HepG2 (cell line): ENCODE results near the gene SYAP1. TPM values are rescaled to one million over a fixed set of nuclear protein-coding genes. Genes with fewer than 3 reads are reported as not detected.

Experiments
- ATAC-seq: fragments of 200-7000 bp; cut with Tn5 transposase; 3 replicates; pipeline ENCODE4 v1.9.1; 2020; ENCODE audit warnings: mild to moderate bottlenecking, moderate library complexity
- BruUV-seq: library from RNA; stranded (reverse); fragments of 400-500 nt; replicated peaks from 2 replicates; lab custom pipeline; 2021; lab: Mats Ljungman, UMichigan
- CTCF ChIA-PET: fragments of 300-600 bp; formaldehyde crosslinking; extraction: SDS; loops from one replicate; lab custom pipeline; 2021; ENCODE audit warnings: low total read pairs, inconsistent platforms, low intra/inter-chr PET ratio; lab: Yijun Ruan, JAX
- POLR2A ChIA-PET: fragments of 350-600 bp; sonication (Branson Sonifier 250); formaldehyde crosslinking; loops from one replicate; lab custom pipeline; 2020; ENCODE audit warnings: antibody characterized with exemption, inconsistent platforms; lab: Yijun Ruan, JAX
- DNase-seq: peaks from one replicate; pipeline ENCODE4 v3.0.0-alpha.2; 2015; ENCODE audit warnings: low spot score
- FAIRE-seq: peaks from 3 replicates; lab custom pipeline; 2011; peaks lifted over from hg19 to GRCh38; lab: Jason Lieb, UNC
- H2AFZ ChIP-seq: one replicate; pipeline ENCODE4 v1.6.1; 2011; ENCODE audit warnings: low read length, inconsistent platforms
- H3K27ac ChIP-seq: fragments of 300-600 bp; 3 replicates; pipeline ENCODE4 v1.8.0; 2011; ENCODE audit warnings: mixed run types, mild to moderate bottlenecking, mixed read lengths, low read length, inconsistent platforms; ENCODE audit not compliant: insufficient read depth; ENCODE audit errors: extremely low read length
- H3K27me3 ChIP-seq, 2 experiments: fragments of 200-600 bp in 1 of 2; 2 replicates in 1 of 2; 3 replicates in 1 of 2; pipeline versions ENCODE4 v1.6.0 to v1.8.0; 2011; ENCODE audit warnings: low read length in 2 of 2, mild to moderate bottlenecking in 2 of 2, moderate library complexity in 2 of 2, inconsistent platforms in 1 of 2; ENCODE audit not compliant: insufficient read depth in 2 of 2, control insufficient read depth in 1 of 2
- H3K36me3 ChIP-seq, 2 experiments: fragments of 200-600 bp in 1 of 2; replicated peaks in 1 of 2; 2 replicates in 1 of 2; 3 replicates in 1 of 2; pipeline versions ENCODE4 v1.5.1 to v1.8.0; 2011; ENCODE audit warnings: low read length in 2 of 2, inconsistent platforms in 1 of 2; ENCODE audit not compliant: insufficient read depth in 2 of 2, control insufficient read depth in 1 of 2
- H3K4me1 ChIP-seq: 2 replicates; pipeline ENCODE4 v1.5.1; 2012; ENCODE audit warnings: low read length, inconsistent platforms; ENCODE audit not compliant: insufficient read depth
- H3K4me2 ChIP-seq: 2 replicates; pipeline ENCODE4 v1.6.0; 2011; ENCODE audit warnings: low read depth, low read length, inconsistent platforms
- H3K4me3 ChIP-seq, 3 experiments: fragments of 200-600 bp in 1 of 3; sonication (generic), shearing (Covaris generic) in 1 of 3; replicated peaks in 1 of 3; 2 replicates each; pipeline ENCODE4 v1.5.1; 2011 to 2016; ENCODE audit warnings: low read length in 3 of 3, inconsistent platforms in 2 of 3, low read depth in 2 of 3, mild to moderate bottlenecking in 2 of 3, control low read depth in 1 of 3, mixed read lengths in 1 of 3; ENCODE audit not compliant: insufficient read depth in 1 of 3
- H3K79me2 ChIP-seq: one replicate; pipeline ENCODE4 v1.6.1; 2011; ENCODE audit warnings: low read length, inconsistent platforms; ENCODE audit not compliant: insufficient read depth
- H3K9ac ChIP-seq: 2 replicates; pipeline ENCODE4 v1.6.0; 2011; ENCODE audit warnings: mild to moderate bottlenecking, low read depth, low read length, inconsistent platforms; ENCODE audit not compliant: insufficient read depth
- H3K9me3 ChIP-seq: 2 replicates; pipeline ENCODE4 v1.5.1; 2012; ENCODE audit warnings: mild to moderate bottlenecking, low read length
- H4K20me1 ChIP-seq: 2 replicates; pipeline ENCODE4 v1.6.0; 2011; ENCODE audit warnings: inconsistent platforms, mild to moderate bottlenecking, low read length, moderate library complexity; ENCODE audit not compliant: insufficient read depth
- EP300 ChIP-seq, 3 experiments: sonication (generic) in 1 of 3; formaldehyde crosslinking in 1 of 3; IDR thresholded peaks; 2 replicates each; pipeline versions ENCODE4 v1.5.1 to v1.6.1; 2011 to 2020; ENCODE audit warnings: low read depth in 2 of 3, low read length in 2 of 3, borderline replicate concordance in 1 of 3, improper control_type of control experiment in 1 of 3, mild to moderate bottlenecking in 1 of 3, missing genetic modification reagents in 1 of 3, moderate library complexity in 1 of 3
- FOXK1 ChIP-seq: sonication (generic); formaldehyde crosslinking; IDR thresholded peaks from 2 replicates; pipeline ENCODE4 v1.4.0; 2020; ENCODE audit warnings: low read depth, missing genetic modification reagents, borderline replicate concordance
- GATAD2A ChIP-seq: IDR thresholded peaks from 2 replicates; pipeline ENCODE4 v1.6.1; 2016
- MYC ChIP-seq: sonication (generic); formaldehyde crosslinking; IDR thresholded peaks from 2 replicates; pipeline ENCODE4 v1.9.0; 2021; ENCODE audit warnings: missing genetic modification reagents, borderline replicate concordance
- NCOR1 ChIP-seq: fragments of 200-600 bp; sonication (generic); IDR thresholded peaks from 2 replicates; pipeline ENCODE4 v1.7.0; 2017; ENCODE audit warnings: antibody characterized with exemption, low read length, borderline replicate concordance
- PBX2 ChIP-seq: IDR thresholded peaks from 2 replicates; pipeline ENCODE4 v1.6.1; 2016; ENCODE audit warnings: control low read depth
- PBX3 ChIP-seq: sonication (generic); formaldehyde crosslinking; IDR thresholded peaks from 2 replicates; pipeline ENCODE4 v1.8.1; 2023; ENCODE audit warnings: missing genetic modification reagents, inconsistent platforms, borderline replicate concordance
- SNAI1 ChIP-seq: sonication (generic); formaldehyde crosslinking; IDR thresholded peaks from 2 replicates; pipeline ENCODE4 v1.5.0; 2020; ENCODE audit warnings: mild to moderate bottlenecking, missing genetic modification reagents, borderline replicate concordance
- SOX13 ChIP-seq, 3 experiments: fragments of 450-650 bp in 1 of 3; sonication (generic) in 1 of 3; formaldehyde crosslinking in 1 of 3; IDR thresholded peaks in 2 of 3; conservative IDR thresholded peaks in 1 of 3; 2 replicates each; pipeline versions ENCODE4 v1.5.0 to v1.6.1; 2016 to 2020; ENCODE audit warnings: antibody characterized with exemption in 1 of 3, mild to moderate bottlenecking in 1 of 3, missing compliant biosample characterization in 1 of 3, missing genetic modification reagents in 1 of 3, moderate library complexity in 1 of 3
- SP140L ChIP-seq: sonication (generic); formaldehyde crosslinking; IDR thresholded peaks from 2 replicates; pipeline ENCODE4 v1.4.0; 2020; ENCODE audit warnings: missing genetic modification reagents, borderline replicate concordance
- SRY ChIP-seq: sonication (generic); formaldehyde crosslinking; IDR thresholded peaks from 2 replicates; pipeline ENCODE4 v1.8.0; 2022; ENCODE audit warnings: mild to moderate bottlenecking, missing genetic modification reagents
- THYN1 ChIP-seq: sonication (generic); formaldehyde crosslinking; IDR thresholded peaks from 2 replicates; pipeline ENCODE4 v1.8.1; 2023; ENCODE audit warnings: low read depth, mild to moderate bottlenecking, moderate library complexity, missing genetic modification reagents, borderline replicate concordance
- ZNF362 ChIP-seq: sonication (generic); formaldehyde crosslinking; IDR thresholded peaks from 2 replicates; pipeline ENCODE4 v1.4.0; 2020; ENCODE audit warnings: missing genetic modification reagents, mild to moderate bottlenecking, borderline replicate concordance
- ZNF710 ChIP-seq: sonication (generic); formaldehyde crosslinking; IDR thresholded peaks from 2 replicates; pipeline ENCODE4 v1.5.0; 2020; ENCODE audit warnings: mild to moderate bottlenecking, missing genetic modification reagents, borderline replicate concordance
- WGBS: methylation state at CpG from one replicate; pipeline ENCODE4 v1.1.6; 2017; ENCODE audit warnings: low lambda C conversion rate; 5-methylcytosine and 5-hydroxymethylcytosine counted together
- in situ Hi-C: cut with HindIII; loops from 2 replicates; pipeline ENCODE4 v1.10.0; 2017; ENCODE audit warnings: low pct_unique_long_range_greater_than_20kb; ENCODE audit not compliant: extremely low pct_ligation_motif_present
- intact Hi-C: fragments of 100-400 bp; cut with micrococcal nuclease; formaldehyde crosslinking; loops from one replicate; pipeline ENCODE4 v1.10.0; 2022; ENCODE audit not compliant: unreplicated experiment
- polyA plus RNA-seq, 8 experiments: library from polyadenylated mRNA; depleted of rRNA in 3 of 8; stranded (reverse) in 7 of 8; unstranded in 1 of 8; fragments of >200 nt; fragmentation: Illumina TruSeq in 4 of 8; extraction: Trizol in 4 of 8; gene quantifications; 2 replicates each; pipeline versions ENCODE4 v1.2.1 to v1.2.3, GENCODE V29; 2011 to 2016; ENCODE audit warnings: low read depth in 4 of 8, missing spikeins in 1 of 8, mixed read lengths in 1 of 8; ENCODE audit not compliant: insufficient read depth in 1 of 8
- total RNA-seq, 5 experiments: library from RNA; depleted of rRNA; stranded (reverse); fragments of >200 nt; fragmentation: Illumina TruSeq; extraction: Trizol; gene quantifications; 2 replicates each; pipeline ENCODE4 v1.2.3, GENCODE V29; 2016; ENCODE audit warnings: low read depth in 1 of 5

The SYAP1 gene
- total and polyA plus RNA-seq, 2 of the 13 experiments (the other 11 are each of a cell fraction or from before 2014, with no cell fraction given) = 4.9 to 18.5 TPM

DNA sequence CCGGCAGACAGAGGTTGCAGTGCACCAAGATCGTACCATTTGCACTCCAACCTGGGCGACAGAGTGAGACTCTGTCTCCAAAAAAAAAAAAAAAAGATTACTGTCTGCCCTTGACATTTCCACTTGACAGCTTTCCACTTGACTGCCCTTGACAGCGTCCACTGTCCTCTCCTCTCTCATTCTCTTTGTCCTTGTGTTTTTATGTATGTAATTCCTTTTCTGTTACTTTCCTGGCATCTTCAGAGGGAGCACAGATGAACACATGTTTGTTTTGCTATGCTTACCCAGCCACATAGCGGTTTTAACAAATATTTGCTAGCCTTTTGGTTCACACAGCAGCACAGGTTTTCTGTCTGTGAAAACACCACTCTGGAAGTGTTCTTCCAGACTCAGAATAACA, 26.2 kb downstream of the SYAP1 start:
- BruUV-seq = no TSS peak
- peaks cover 5% of the 10 kb centered on the region; the same call in 1 of the 2 replicates for H4K20me1 ChIP-seq
- POLR2A ChIA-PET = interaction anchor here (0.6 to 4.9 kb wide), 4 partner anchors 24 to 33 kb away, joined by 4 to 28 read pairs (median 14); partner anchors contain the start of genes CTPS2 and SYAP1
- DNase-seq (peak; percentile 73), FAIRE-seq (peak; percentile 96), ATAC-seq (peak; percentile 87)
- no peak overlapping the region for H3K27ac ChIP-seq
- H3K36me3 ChIP-seq = peaks cover 0 to 15% of the 10 kb centered on the region in 2 experiments; a peak in 2 of 5 replicates
- H3K27me3 ChIP-seq = no peaks in the 10 kb centered on the region
- CTCF ChIA-PET = no interaction called here
- no peaks in the 10 kb centered on the region for H3K9me3 ChIP-seq
- H3K79me2 ChIP-seq = no peaks in the 10 kb centered on the region
- in situ Hi-C loops (no loop called here), intact Hi-C loops (loop anchor here (1.0 kb wide), 1 partner anchor 25 kb away; no protein-coding TSS in a partner anchor)
- peaks cover 18% of the 10 kb centered on the region for H3K4me1 ChIP-seq
- WGBS = 12% methylated on average over 3 of the region's 5 CpGs
- H2AFZ ChIP-seq = no peak overlapping the region
- H3K4me3 ChIP-seq = no peak overlapping the region
- H3K4me2 ChIP-seq = peak overlapping the region; percentile 53; the same call in 1 of the 2 replicates
- H3K9ac ChIP-seq = no peak overlapping the region
- TF ChIP-seq PBX2 (CRISPR knock-in tag) = no peak
- no peak for TF ChIP-seq NCOR1
- peak in 1 of 2 experiments; percentile 45; a peak in 2 of 4 replicates for TF ChIP-seq EP300 (IDR thresholded peaks at IDR 0.05; ENCODE audit: low read depth in 2 of 2, low read length in 2 of 2)
- TF ChIP-seq EP300 (CRISPR knock-in tag; IDR thresholded peaks at IDR 0.05; ENCODE audit: borderline replicate concordance) = no peak
- TF ChIP-seq FOXK1 (CRISPR knock-in tag) = peak; percentile 33; the same call in 1 of the 2 replicates
- TF ChIP-seq ZNF710 = peak; percentile 99
- peak; percentile 77 for TF ChIP-seq GATAD2A (CRISPR knock-in tag)
- peak; percentile 74 for TF ChIP-seq SOX13 (IDR thresholded peaks at IDR 0.05)
- peak in 1 of 2 experiments; percentile 93; a peak in 2 of 4 replicates for TF ChIP-seq SOX13 (CRISPR knock-in tag; conservative IDR thresholded peaks at IDR 0.05 in 1 of 2, IDR thresholded peaks at IDR 0.05 in 1 of 2)
- no peak for TF ChIP-seq THYN1 (CRISPR knock-in tag)
- no peak for TF ChIP-seq PBX3 (CRISPR knock-in tag)
- TF ChIP-seq MYC (CRISPR knock-in tag) = no peak
- no peak for TF ChIP-seq SRY
- TF ChIP-seq SNAI1 (CRISPR knock-in tag) = no peak
- no peak for TF ChIP-seq SP140L (CRISPR knock-in tag)
- peak; percentile 87 for TF ChIP-seq ZNF362
